Ascending aorta (tissue), 2 donors: ENCODE data around the gene ESR2. TPM values are rescaled to one million over a fixed set of nuclear protein-coding genes. Genes with fewer than 3 reads are reported as not detected.

Source experiments
- DNase-seq, 2 donors: peaks; one replicate each; pipeline ENCODE4 v3.0.0-alpha.2; 2019; ENCODE audit warnings: low spot score in 2 of 2
- H3K27ac ChIP-seq, 2 donors: fragments of 200-600 bp; sonication (generic); one replicate each; pipeline ENCODE4 v1.5.1; 2016 to 2017; ENCODE audit warnings: mild to moderate bottlenecking in 1 of 2
- H3K27me3 ChIP-seq: fragments of 200-600 bp; sonication (generic); one replicate; pipeline ENCODE4 v1.5.1; 2017
- H3K36me3 ChIP-seq, 2 donors: fragments of 200-600 bp; sonication (generic); one replicate each; pipeline ENCODE4 v1.5.1; 2016
- H3K4me1 ChIP-seq, 2 donors: fragments of 200-600 bp; sonication (generic); one replicate each; pipeline ENCODE4 v1.5.1; 2016 to 2017; ENCODE audit warnings: mild to moderate bottlenecking in 1 of 2
- H3K4me3 ChIP-seq, 2 donors: fragments of 200-600 bp; sonication (generic); one replicate each; pipeline ENCODE4 v1.5.1; 2016 to 2017; ENCODE audit warnings: mild to moderate bottlenecking in 1 of 2
- H3K9me3 ChIP-seq, 2 donors: fragments of 200-600 bp; sonication (generic); one replicate each; pipeline ENCODE4 v1.5.1; 2016
- CTCF ChIP-seq, 3 experiments: fragments of 200-600 bp in 2 of 3; fragments of 450-650 bp in 1 of 3; sonication (generic) in 2 of 3; IDR thresholded peaks; one replicate each; pipeline ENCODE4 v1.5.1; 2016 to 2019; ENCODE audit warnings: antibody characterized with exemption in 3 of 3, mild to moderate bottlenecking in 1 of 3, moderate library complexity in 1 of 3
- intact Hi-C: fragments of 100-400 bp; cut with DNase I; formaldehyde crosslinking; loops from one replicate; pipeline ENCODE4 v1.15.1; 2023
- total RNA-seq: library from RNA; depleted of rRNA; stranded (reverse); fragments of >200 nt; gene quantifications from one replicate; pipeline ENCODE4 v1.1.0, GENCODE V29; 2016

ESR2 gene
- total RNA-seq, 1 donor from 2014 or later, result not detected

- Histone ChIP-seq H3K27ac (no peak overlapping the region), H3K4me1 (peaks cover 6 to 11% of the 10 kb centered on the region in 2 donors), H3K9me3 (no peaks in the 10 kb centered on the region), H3K36me3 (no peaks in the 10 kb centered on the region), H3K4me3 (no peak overlapping the region), H3K27me3 (peaks cover 5% of the 10 kb centered on the region)
- intact Hi-C loops, result no loop called here
- TF ChIP-seq CTCF (IDR thresholded peaks at IDR 0.05), result no peak
- DNase-seq, result no peak
Measured at GRCh38 chr14:64296561-64296960, 2.4 kb upstream of the ESR2 start.

- TF ChIP-seq CTCF (IDR thresholded peaks at IDR 0.05), result peak; percentile 21 to 60 (median 28)
- Histone ChIP-seq H3K9me3 (no peaks in the 10 kb centered on the region), H3K4me1 (peaks cover 6 to 11% of the 10 kb centered on the region in 2 donors), H3K36me3 (no peaks in the 10 kb centered on the region), H3K27ac (no peak overlapping the region), H3K27me3 (peaks cover 10% of the 10 kb centered on the region), H3K4me3 (peak overlapping the region; percentile 38 to 64)
- peak in 1 of 2 donors; percentile 66 for DNase-seq
- intact Hi-C loops, result no loop called here
Measured at GRCh38 chr14:64294672-64295413, 672 bp upstream of the ESR2 start.

- no peak overlapping the region for H3K4me3 ChIP-seq
- TF ChIP-seq CTCF (IDR thresholded peaks at IDR 0.05), result no peak
- no peak overlapping the region for H3K27ac ChIP-seq
- peaks cover 10% of the 10 kb centered on the region for H3K27me3 ChIP-seq
- no peaks in the 10 kb centered on the region for H3K36me3 ChIP-seq
- DNase-seq, result no peak
- H3K9me3 ChIP-seq, result no peaks in the 10 kb centered on the region
- peaks cover 6 to 11% of the 10 kb centered on the region in 2 donors for H3K4me1 ChIP-seq
- intact Hi-C loops, result no loop called here
Measured at GRCh38 chr14:64292197-64292596, 2.0 kb downstream of the ESR2 start.

GRCh38 chr14:64289571-64289970, 4.6 kb downstream of the ESR2 start:
- no peak overlapping the region for H3K4me3 ChIP-seq
- intact Hi-C loops, result no loop called here
- no peak overlapping the region for H3K27ac ChIP-seq
- no peaks in the 10 kb centered on the region for H3K36me3 ChIP-seq
- peaks cover 4 to 9% of the 10 kb centered on the region in 2 donors for H3K4me1 ChIP-seq
- no peaks in the 10 kb centered on the region for H3K9me3 ChIP-seq
- no peak for DNase-seq
- peaks cover 10% of the 10 kb centered on the region for H3K27me3 ChIP-seq
- TF ChIP-seq CTCF (IDR thresholded peaks at IDR 0.05), result no peak

GRCh38 chr14:64281805-64282204, 12.4 kb downstream of the ESR2 start:
- Histone ChIP-seq H3K9me3 (no peaks in the 10 kb centered on the region), H3K27ac (no peak overlapping the region), H3K4me3 (no peak overlapping the region), H3K4me1 (no peaks in the 10 kb centered on the region), H3K27me3 (no peaks in the 10 kb centered on the region), H3K36me3 (no peaks in the 10 kb centered on the region)
- no peak for TF ChIP-seq CTCF (IDR thresholded peaks at IDR 0.05)
- intact Hi-C loops, result no loop called here
- DNase-seq, result no peak
